GM19463 (cell line): ENCODE measurements around the gene LYPD6B.

ENCODE experiments used
- ATAC-seq: cut with Tn5 transposase; IDR thresholded peaks from one replicate; pipeline ENCODE4 v1.9.1; 2021; ENCODE audit warnings: mild to moderate bottlenecking, moderate library complexity; ENCODE audit not compliant: unreplicated experiment

The LYPD6B gene

GRCh38 chr2:149155196-149155969 lies 116.9 kb downstream of the LYPD6B start:
- no peak for ATAC-seq

- ATAC-seq = no peak
Measured at GRCh38 chr2:149155988-149156387, 117.5 kb downstream of the LYPD6B start.

GRCh38 chr2:149156971-149157740 lies 118.7 kb downstream of the LYPD6B start:
- ATAC-seq = no peak

GRCh38 chr2:149158957-149159356 lies 120.5 kb downstream of the LYPD6B start:
- ATAC-seq = no peak

- ATAC-seq = no peak
Measured at GRCh38 chr2:149160195-149160594, 121.7 kb downstream of the LYPD6B start.

- peak; percentile 98 for ATAC-seq
Measured at GRCh38 chr2:149160701-149161217, 122.3 kb downstream of the LYPD6B start.

- no peak for ATAC-seq
Measured at GRCh38 chr2:149161481-149162225, 123.2 kb downstream of the LYPD6B start.

GRCh38 chr2:149164296-149164695 lies 125.8 kb downstream of the LYPD6B start:
- no peak for ATAC-seq

- ATAC-seq = no peak
Measured at GRCh38 chr2:149164827-149165226, 126.3 kb downstream of the LYPD6B start.

- ATAC-seq = peak; percentile 75
Measured at GRCh38 chr2:149167001-149167780, 128.7 kb downstream of the LYPD6B start.

- no peak for ATAC-seq
Measured at GRCh38 chr2:149167941-149168340, 129.4 kb downstream of the LYPD6B start.

GRCh38 chr2:149169656-149170055 lies 131.2 kb downstream of the LYPD6B start:
- ATAC-seq = no peak

- ATAC-seq = no peak
Measured at GRCh38 chr2:149170156-149170555, 131.7 kb downstream of the LYPD6B start.

GRCh38 chr2:149170911-149171310 lies 132.4 kb downstream of the LYPD6B start:
- ATAC-seq = no peak

GRCh38 chr2:149173220-149173619 lies 134.7 kb downstream of the LYPD6B start:
- no peak for ATAC-seq

GRCh38 chr2:149175956-149176355 lies 137.5 kb downstream of the LYPD6B start:
- ATAC-seq = no peak

- ATAC-seq = no peak
Measured at GRCh38 chr2:149178612-149179011, 140.1 kb downstream of the LYPD6B start.

GRCh38 chr2:149180226-149180875 lies 141.9 kb downstream of the LYPD6B start:
- ATAC-seq = no peak

GRCh38 chr2:149183187-149183586 lies 144.7 kb downstream of the LYPD6B start:
- no peak for ATAC-seq

GRCh38 chr2:149184991-149185390 lies 146.5 kb downstream of the LYPD6B start:
- no peak for ATAC-seq
